CD4-positive, alpha-beta T cell treated with Interleukin-17A for 4 hours (primary cell): Measurements from ENCODE around the gene EEPD1.

Experiments used
- DNase-seq: peaks from one replicate; pipeline ENCODE4 v3.0.0-alpha.2; 2020; ENCODE audit warnings: mixed read lengths

The EEPD1 gene

DNA sequence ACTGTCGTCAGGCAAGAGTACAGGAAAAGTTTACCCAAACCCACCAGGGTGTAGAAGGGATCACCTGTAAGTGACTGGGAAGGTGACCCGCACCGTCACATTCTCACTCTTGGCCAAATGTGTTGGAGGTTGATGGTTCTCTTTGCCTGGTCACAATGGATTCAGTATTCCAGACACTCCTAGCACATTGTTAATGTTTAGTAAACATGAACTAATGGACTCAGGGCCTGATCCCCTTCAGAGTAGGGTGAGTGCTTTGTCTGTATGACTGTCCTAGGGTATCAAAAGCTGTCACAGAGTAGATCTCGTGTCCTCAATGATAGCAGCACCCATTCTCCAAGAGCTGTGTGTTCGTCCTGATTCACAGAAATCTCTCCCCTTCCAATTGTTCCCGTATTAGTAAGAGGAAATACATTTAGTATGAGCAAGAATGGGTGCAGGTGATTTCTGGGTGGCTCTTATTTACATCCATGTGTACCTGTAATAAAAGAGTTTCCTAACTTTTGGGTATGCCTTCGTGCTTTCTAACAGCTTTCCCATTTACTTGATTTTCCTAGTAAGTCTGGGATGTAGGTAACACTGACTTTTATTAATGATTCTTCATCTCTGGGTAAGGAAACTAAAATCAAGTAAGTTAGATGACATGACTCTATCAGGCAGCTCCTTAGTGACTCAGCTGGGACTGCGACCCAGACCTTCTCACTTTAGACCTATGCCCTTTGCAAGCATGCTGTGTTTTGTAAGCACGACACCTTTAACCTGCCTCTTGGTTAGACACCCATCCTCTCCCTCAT lies 4.7 kb downstream of the EEPD1 start:
- no peak for DNase-seq

GRCh38 chr7:36158321-36158605 lies 5.2 kb downstream of the EEPD1 start:
- DNase-seq, result no peak

GRCh38 chr7:36159618-36160017 lies 6.6 kb downstream of the EEPD1 start:
- DNase-seq, result no peak

- DNase-seq, result no peak
Observed at GRCh38 chr7:36160313-36160712, 7.3 kb downstream of the EEPD1 start.

DNA sequence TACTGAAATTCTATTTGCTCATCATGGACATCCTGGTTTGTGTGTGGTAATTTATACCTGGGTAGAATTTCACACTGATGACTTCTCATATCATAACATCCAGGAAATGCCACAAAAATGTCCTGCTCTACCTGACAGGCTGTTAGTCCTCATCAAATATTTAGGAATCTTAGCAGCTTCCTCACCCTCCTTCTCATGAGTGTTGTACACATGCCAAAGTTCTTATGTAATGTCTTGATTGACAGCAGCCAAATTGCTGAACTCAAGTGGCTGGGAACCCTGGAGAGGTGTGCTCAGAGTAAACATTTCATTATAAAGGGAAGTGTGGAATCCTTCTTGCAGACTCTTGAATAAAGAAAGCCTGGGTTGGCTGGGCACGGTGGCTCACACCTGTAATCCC lies 8.9 kb downstream of the EEPD1 start:
- DNase-seq, result no peak

DNA sequence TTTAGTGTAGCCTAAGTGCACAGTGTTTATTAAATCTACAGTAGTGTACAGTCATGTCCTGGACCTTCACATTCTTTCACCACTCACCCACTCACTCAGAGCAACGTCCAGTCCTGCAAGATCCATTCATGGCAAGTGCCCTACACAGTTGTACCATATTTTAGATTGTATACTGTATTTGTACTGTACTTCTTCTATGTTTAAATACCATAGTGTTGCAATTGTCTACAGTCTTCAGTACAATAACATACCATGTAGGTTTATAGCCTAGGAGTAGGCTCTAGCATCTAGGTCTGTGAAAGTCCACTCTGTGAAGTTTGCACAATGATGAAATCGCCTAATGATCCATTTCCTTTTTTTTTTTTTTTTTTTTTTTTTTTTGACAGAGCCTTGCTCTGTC lies 12.0 kb downstream of the EEPD1 start:
- no peak for DNase-seq

DNA sequence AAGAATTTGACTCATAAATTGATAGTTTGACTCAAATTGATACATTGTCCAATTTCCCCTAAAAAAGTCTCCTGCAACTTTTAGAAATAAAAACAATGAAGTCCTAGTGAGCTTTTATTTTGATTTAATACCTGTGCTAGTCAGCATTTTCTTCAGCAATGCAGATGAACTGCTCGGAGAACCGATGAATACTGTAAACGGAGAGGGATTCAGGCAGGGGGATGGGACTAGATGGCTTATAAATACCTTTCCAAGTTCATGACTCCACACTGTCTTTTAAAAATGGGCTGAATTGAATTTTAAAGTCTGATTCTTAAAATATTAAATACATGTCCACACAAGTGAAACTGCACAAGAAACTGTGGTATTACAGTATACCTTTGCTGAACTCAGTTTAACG lies 12.7 kb downstream of the EEPD1 start:
- no peak for DNase-seq

- DNase-seq, result no peak
Observed at GRCh38 chr7:36167403-36168050, 14.5 kb downstream of the EEPD1 start.

GRCh38 chr7:36171503-36171902 lies 18.4 kb downstream of the EEPD1 start:
- DNase-seq, result no peak

GRCh38 chr7:36175886-36176285 lies 22.8 kb downstream of the EEPD1 start:
- no peak for DNase-seq

DNA sequence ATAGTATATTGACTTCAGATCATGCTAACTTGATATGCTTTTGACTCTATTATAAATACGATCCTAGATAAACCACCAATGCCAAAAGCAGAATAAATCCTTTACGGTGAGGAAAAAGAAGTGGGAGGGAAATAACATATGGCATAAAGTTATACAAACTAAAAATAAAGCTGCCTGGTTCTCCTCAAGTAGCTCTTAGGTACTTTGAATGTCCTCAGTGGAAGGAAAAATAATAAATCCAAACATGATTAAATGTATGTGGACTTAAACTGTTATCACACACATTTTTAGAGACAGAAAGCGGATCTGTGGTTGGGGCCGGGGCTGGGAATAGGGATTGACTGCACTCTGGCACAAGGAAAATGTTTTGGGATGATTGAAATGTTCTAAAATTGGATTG lies 23.6 kb downstream of the EEPD1 start:
- no peak for DNase-seq

DNA sequence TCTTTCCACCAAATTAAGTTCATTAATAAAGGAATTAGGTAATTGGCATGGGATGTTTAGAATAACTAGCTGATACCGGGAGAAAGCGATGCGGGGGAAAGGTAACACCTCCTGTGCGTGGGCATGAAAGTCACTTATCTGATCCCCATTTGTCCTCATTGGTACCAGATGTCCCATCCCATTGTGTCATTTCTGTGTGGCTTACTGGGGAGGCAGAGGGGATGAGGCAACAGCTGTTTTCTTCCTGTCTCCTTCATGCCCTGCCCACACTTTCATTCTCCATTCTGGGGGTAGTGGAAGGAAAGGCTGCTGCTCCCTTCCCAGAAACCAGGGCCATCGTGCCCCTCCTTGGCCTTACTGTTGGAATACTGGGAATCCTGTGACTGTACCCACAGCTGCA lies 27.1 kb downstream of the EEPD1 start:
- DNase-seq, result no peak

- DNase-seq, result no peak
Observed at GRCh38 chr7:36181668-36182067, 28.6 kb downstream of the EEPD1 start.

GRCh38 chr7:36182854-36183604 lies 30.0 kb downstream of the EEPD1 start:
- DNase-seq, result no peak

DNA sequence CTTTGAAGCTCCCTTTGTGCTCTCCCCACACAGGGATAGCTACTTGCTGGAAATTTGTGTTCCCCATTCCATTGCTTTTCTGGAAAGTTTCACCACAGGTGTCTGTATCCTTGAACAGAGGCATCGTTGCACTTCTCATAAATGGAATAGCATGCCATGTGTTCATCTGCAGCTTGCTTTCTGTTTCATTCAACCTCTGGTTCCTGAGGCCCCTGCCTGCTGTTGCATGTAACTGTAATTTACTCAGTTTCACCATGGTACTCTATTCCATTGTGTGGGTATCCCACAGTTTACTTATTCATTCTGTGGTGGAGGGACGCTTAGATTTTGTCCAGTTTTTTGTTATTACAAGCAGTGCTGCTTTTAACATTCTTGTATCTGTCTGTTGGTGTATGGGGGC lies 32.0 kb downstream of the EEPD1 start:
- DNase-seq, result no peak

- DNase-seq, result no peak
Observed at GRCh38 chr7:36185756-36186155, 32.7 kb downstream of the EEPD1 start.

DNA sequence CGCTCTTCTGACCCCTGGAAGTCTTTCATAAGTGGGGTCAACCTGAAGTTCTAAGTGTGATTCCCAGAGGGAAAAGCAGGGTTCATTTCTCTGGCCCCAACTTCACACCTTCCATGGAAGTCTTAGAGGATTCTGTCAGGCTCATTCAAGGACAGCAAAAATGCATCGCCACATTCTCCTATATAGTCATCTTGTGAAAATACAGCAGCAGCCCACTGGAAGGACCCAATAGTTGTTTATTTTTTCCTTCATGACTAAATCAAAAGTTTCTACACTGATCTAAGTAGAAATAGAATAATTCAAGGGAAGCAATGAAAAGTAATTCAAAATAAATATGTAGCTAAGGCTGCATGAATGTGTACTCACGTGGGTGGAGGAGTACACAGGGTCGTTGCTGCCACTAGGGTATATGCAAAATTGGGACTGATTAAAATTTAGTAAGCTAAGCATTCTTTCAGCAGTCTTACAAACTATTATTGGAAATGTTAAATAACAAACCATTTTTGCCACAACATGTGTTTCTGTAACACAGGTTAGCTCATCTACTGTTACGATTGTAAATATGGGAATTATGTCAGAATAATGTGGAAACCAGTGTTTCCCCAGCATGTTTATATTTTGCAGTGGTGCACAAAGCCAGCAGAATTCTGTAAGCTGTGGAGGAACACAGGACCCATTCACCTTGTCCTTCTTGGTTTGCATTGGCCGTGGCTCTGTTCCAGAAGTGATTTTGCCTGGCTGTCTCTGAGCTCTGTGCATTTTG lies 33.5 kb downstream of the EEPD1 start:
- no peak for DNase-seq

DNA sequence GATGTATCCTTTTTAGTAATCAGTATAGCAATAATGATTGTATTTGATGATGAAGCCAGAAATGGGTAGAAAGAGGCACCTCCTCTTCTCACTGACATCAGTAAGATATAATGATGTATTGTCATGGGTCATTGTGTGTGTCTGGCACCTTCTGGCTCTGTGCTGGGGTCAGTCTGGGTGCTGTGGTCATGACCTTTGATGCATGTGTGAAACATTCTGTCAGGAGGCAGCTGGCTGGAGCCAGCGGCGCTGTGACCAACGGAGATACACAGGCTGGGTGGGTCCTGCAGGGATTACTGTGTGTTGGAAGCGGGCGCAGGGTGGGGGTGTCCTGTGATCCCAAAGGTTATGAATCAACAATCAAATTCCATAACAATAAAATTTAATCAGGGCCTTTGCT lies 35.2 kb downstream of the EEPD1 start:
- DNase-seq, result no peak

GRCh38 chr7:36188906-36189305 lies 35.9 kb downstream of the EEPD1 start:
- DNase-seq, result no peak

- no peak for DNase-seq
Observed at GRCh38 chr7:36190447-36191291, 37.6 kb downstream of the EEPD1 start.

GRCh38 chr7:36191292-36191920 lies 38.4 kb downstream of the EEPD1 start:
- no peak for DNase-seq
